B cell (primary cell): ENCODE results near the gene PLCZ1. TPM values are rescaled to one million over a fixed set of nuclear protein-coding genes. Genes with fewer than 3 reads are reported as not detected.

Experiments used
- ATAC-seq: fragments of 200-7000 bp; cut with Tn5 transposase; one replicate; pipeline ENCODE4 v1.10.0; 2021; ENCODE audit warnings: low read depth, mild to moderate bottlenecking, moderate number of reproducible peaks, moderate library complexity
- CTCF ChIA-PET: fragments of 350-600 bp; sonication (Branson Sonifier 250); formaldehyde crosslinking; loops from one replicate; lab custom pipeline; 2021; ENCODE audit warnings: antibody characterized with exemption, inconsistent platforms; lab: Charles Lee
- POLR2A ChIA-PET: fragments of 350-600 bp; sonication (Branson Sonifier 250); formaldehyde crosslinking; loops from one replicate; lab custom pipeline; 2021; ENCODE audit warnings: antibody characterized with exemption; lab: Charles Lee
- DNase-seq: peaks from one replicate; pipeline ENCODE4 v3.0.0; 2013
- H2AFZ ChIP-seq: 2 replicates; pipeline ENCODE4 v1.6.1; 2012; ENCODE audit warnings: mild to moderate bottlenecking, low read depth, low read length; ENCODE audit not compliant: insufficient read depth, poor library complexity, severe bottlenecking
- H3K27ac ChIP-seq, 2 donors: 1 replicate in 1 of 2; 2 replicates in 1 of 2; pipeline ENCODE4 v1.5.1; 2012 to 2013; ENCODE audit warnings: low read length in 2 of 2, mild to moderate bottlenecking in 2 of 2, moderate library complexity in 1 of 2
- H3K27me3 ChIP-seq, 4 experiments: fragments of 200-600 bp in 1 of 4; sonication (generic) in 1 of 4; replicated peaks in 1 of 4; 1 replicate in 2 of 4; 2 replicates in 2 of 4; pipeline versions ENCODE4 v1.6.1 to v1.7.0; 2013 to 2016; ENCODE audit warnings: low read length in 3 of 4, mild to moderate bottlenecking in 2 of 4, mixed read lengths in 1 of 4, moderate library complexity in 1 of 4; ENCODE audit not compliant: insufficient read depth in 4 of 4, control insufficient read depth in 3 of 4; ENCODE audit errors: control extremely low read depth in 1 of 4
- H3K36me3 ChIP-seq, 2 experiments: replicated peaks in 1 of 2; 1 replicate in 1 of 2; 2 replicates in 1 of 2; pipeline versions ENCODE4 v1.6.1 to v1.7.1; 2013; ENCODE audit warnings: low read length in 1 of 2; ENCODE audit not compliant: insufficient read depth in 2 of 2, control insufficient read depth in 1 of 2; ENCODE audit errors: control extremely low read depth in 1 of 2, extremely low read depth in 1 of 2
- H3K4me1 ChIP-seq, 2 donors: fragments of 200-600 bp in 1 of 2; sonication (generic) in 1 of 2; 1 replicate in 1 of 2; 2 replicates in 1 of 2; pipeline versions ENCODE4 v1.5.1 to v1.6.1; 2013 to 2017; ENCODE audit warnings: low read length in 2 of 2; ENCODE audit not compliant: control insufficient read depth in 2 of 2, insufficient read depth in 2 of 2
- H3K4me2 ChIP-seq: replicated peaks from 2 replicates; pipeline ENCODE3; 2012; ENCODE audit warnings: mild to moderate bottlenecking, low read depth, low read length; ENCODE audit not compliant: poor library complexity, severe bottlenecking
- H3K4me3 ChIP-seq, 5 experiments: fragments of 200-600 bp in 1 of 5; sonication (generic) in 1 of 5; 1 replicate in 3 of 5; 2 replicates in 2 of 5; pipeline versions ENCODE4 v1.5.1 to v1.7.0; 2011 to 2016; ENCODE audit warnings: low read length in 4 of 5, mild to moderate bottlenecking in 4 of 5, low read depth in 2 of 5, control low read depth in 1 of 5, moderate library complexity in 1 of 5; ENCODE audit not compliant: insufficient read depth in 1 of 5; ENCODE audit errors: control extremely low read depth in 1 of 5, extremely low read depth in 1 of 5
- H3K79me2 ChIP-seq: fragments of 200-600 bp; sonication (generic); one replicate; pipeline ENCODE4 v1.6.0; 2016; ENCODE audit warnings: low read length; ENCODE audit not compliant: control insufficient read depth, insufficient read depth
- H3K9ac ChIP-seq: fragments of 200-600 bp; sonication (generic); 2 replicates; pipeline ENCODE4 v1.6.1; 2017; ENCODE audit warnings: mild to moderate bottlenecking, low read length, moderate library complexity
- H3K9me3 ChIP-seq, 3 donors: one replicate each; pipeline versions ENCODE4 v1.6.1 to v1.7.1; 2013; ENCODE audit warnings: low read length in 2 of 3; ENCODE audit not compliant: control insufficient read depth in 2 of 3, insufficient read depth in 1 of 3; ENCODE audit errors: control extremely low read depth in 1 of 3
- H4K20me1 ChIP-seq: 2 replicates; pipeline ENCODE4 v1.6.0; 2012; ENCODE audit warnings: mild to moderate bottlenecking, low read length; ENCODE audit not compliant: insufficient read depth, control insufficient read depth, poor library complexity, severe bottlenecking
- H3K27ac Mint-ChIP-seq: one replicate; pipeline ENCODE4 v1.8.0; 2021; ENCODE audit warnings: mixed read lengths
- H3K27me3 Mint-ChIP-seq: one replicate; pipeline ENCODE4 v1.8.0; 2021; ENCODE audit warnings: mixed read lengths
- H3K4me1 Mint-ChIP-seq: one replicate; pipeline ENCODE4 v1.8.0; 2021; ENCODE audit warnings: mixed read lengths
- H3K4me3 Mint-ChIP-seq: one replicate; pipeline ENCODE4 v1.8.0; 2021; ENCODE audit warnings: mixed read lengths
- H3K9me3 Mint-ChIP-seq: one replicate; pipeline ENCODE4 v1.8.0; 2022; ENCODE audit warnings: mixed read lengths; ENCODE audit not compliant: insufficient read depth
- EZH2 ChIP-seq: IDR thresholded peaks from 2 replicates; pipeline ENCODE4 v1.6.1; 2012; ENCODE audit warnings: borderline replicate concordance, low read depth, mild to moderate bottlenecking, moderate library complexity, low read length; ENCODE audit not compliant: insufficient read depth, poor library complexity, severe bottlenecking
- WGBS: methylation state at CpG from one replicate; pipeline ENCODE4 v1.1.5; 2013; ENCODE audit warnings: missing lambda C conversion rate; ENCODE audit not compliant: insufficient coverage; 5-methylcytosine and 5-hydroxymethylcytosine counted together
- intact Hi-C: fragments of 100-400 bp; cut with micrococcal nuclease; formaldehyde crosslinking; loops from one replicate; pipeline ENCODE4 v1.10.0; 2022
- polyA plus RNA-seq: library from polyadenylated mRNA; depleted of rRNA; stranded (reverse); fragments of >200 nt; gene quantifications from 2 replicates; pipeline ENCODE4 v1.2.3, GENCODE V29; 2012
- total RNA-seq, 2 donors: library from RNA; stranded (reverse); fragments of 120-200 nt in 1 of 2; gene quantifications; 1 replicate in 1 of 2; 2 replicates in 1 of 2; pipeline versions ENCODE4 v1.2.3 to v1.2.4, GENCODE V29; 2013 to 2022
- TF ChIP-seq, protein P1 (sequence below): fragments of 200-600 bp; IDR thresholded peaks from one replicate; pipeline ENCODE4 v1.8.0; 2022; ENCODE audit warnings: antibody characterized with exemption, mild to moderate bottlenecking

PLCZ1 gene
- total and polyA plus RNA-seq, 2 donors (not counting 1 experiment from before 2014, with no cell fraction given) = not detected

DNA sequence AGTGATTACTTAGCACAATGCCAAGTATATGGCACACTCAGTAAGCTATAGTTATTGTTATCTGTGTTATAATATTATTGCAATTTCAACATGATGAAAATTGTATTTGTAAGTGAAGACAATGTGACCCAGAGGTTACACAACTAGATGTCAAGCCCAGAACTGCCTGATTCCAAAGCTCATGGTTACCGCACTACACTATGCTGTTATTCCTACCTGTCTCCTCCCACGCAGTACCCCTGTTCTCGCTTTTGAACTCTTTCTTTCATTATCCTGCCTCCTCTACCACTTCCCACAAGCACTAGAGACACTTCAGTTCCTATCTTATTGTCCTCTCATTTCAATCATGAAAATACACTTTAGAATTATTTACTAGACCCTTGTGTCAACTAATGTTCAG lies 93.2 kb downstream of the PLCZ1 start:
- TF ChIP-seq, protein P1, sequence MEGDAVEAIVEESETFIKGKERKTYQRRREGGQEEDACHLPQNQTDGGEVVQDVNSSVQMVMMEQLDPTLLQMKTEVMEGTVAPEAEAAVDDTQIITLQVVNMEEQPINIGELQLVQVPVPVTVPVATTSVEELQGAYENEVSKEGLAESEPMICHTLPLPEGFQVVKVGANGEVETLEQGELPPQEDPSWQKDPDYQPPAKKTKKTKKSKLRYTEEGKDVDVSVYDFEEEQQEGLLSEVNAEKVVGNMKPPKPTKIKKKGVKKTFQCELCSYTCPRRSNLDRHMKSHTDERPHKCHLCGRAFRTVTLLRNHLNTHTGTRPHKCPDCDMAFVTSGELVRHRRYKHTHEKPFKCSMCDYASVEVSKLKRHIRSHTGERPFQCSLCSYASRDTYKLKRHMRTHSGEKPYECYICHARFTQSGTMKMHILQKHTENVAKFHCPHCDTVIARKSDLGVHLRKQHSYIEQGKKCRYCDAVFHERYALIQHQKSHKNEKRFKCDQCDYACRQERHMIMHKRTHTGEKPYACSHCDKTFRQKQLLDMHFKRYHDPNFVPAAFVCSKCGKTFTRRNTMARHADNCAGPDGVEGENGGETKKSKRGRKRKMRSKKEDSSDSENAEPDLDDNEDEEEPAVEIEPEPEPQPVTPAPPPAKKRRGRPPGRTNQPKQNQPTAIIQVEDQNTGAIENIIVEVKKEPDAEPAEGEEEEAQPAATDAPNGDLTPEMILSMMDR = no peak
- no peak for TF ChIP-seq EZH2
- H3K9me3 ChIP-seq = no peaks in the 10 kb centered on the region
- ChIA-PET POLR2A (no interaction called here), CTCF (no interaction called here)
- H3K4me3 ChIP-seq = no peak overlapping the region
- H3K4me2 ChIP-seq = no peak overlapping the region
- WGBS = 88% methylated on average over 3 of the region's 3 CpGs
- no peak overlapping the region for H2AFZ ChIP-seq
- intact Hi-C loops = no loop called here
- no peaks in the 10 kb centered on the region for H3K36me3 ChIP-seq
- no peak overlapping the region for H3K27ac ChIP-seq
- H3K27me3 ChIP-seq = no peaks in the 10 kb centered on the region
- ATAC-seq (no peak), DNase-seq (no peak)
- no peaks in the 10 kb centered on the region for H3K27me3 Mint-ChIP-seq
- H3K9ac ChIP-seq = no peak overlapping the region
- H3K79me2 ChIP-seq = no peaks in the 10 kb centered on the region
- no peaks in the 10 kb centered on the region for H3K4me1 Mint-ChIP-seq
- H3K27ac Mint-ChIP-seq = no peak overlapping the region
- peaks cover 3% of the 10 kb centered on the region for H3K9me3 Mint-ChIP-seq
- no peaks in the 10 kb centered on the region for H3K4me1 ChIP-seq
- H3K4me3 Mint-ChIP-seq = no peak overlapping the region
- H4K20me1 ChIP-seq = no peaks in the 10 kb centered on the region

DNA sequence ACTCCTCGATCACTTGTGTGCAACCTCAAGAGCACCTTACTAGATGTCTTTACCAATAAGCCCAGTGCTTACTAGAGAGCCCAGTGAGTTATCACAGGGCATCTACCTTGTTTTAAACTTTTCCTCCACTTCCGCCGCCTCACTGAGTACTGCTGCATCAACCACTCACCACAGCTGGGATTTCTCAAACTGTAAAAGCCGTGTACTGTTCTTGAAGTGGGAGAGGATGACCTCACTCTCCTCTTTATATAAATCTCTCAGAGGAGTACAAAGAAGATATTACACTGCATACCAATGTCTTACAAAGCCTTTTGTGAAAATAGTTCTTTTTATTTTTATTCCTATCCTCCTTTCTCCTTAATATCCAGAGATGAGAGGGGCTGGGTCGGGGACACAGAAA lies 94.1 kb downstream of the PLCZ1 start:
- Histone ChIP-seq H3K27ac (no peak overlapping the region), H3K4me2 (no peak overlapping the region), H3K27me3 (no peaks in the 10 kb centered on the region), H3K4me1 (no peaks in the 10 kb centered on the region), H3K79me2 (no peaks in the 10 kb centered on the region), H3K9me3 (no peaks in the 10 kb centered on the region), H4K20me1 (no peaks in the 10 kb centered on the region), H3K36me3 (no peaks in the 10 kb centered on the region), H2AFZ (no peak overlapping the region), H3K9ac (no peak overlapping the region), H3K4me3 (no peak overlapping the region)
- no peak for TF ChIP-seq EZH2
- TF ChIP-seq, protein P1 = no peak
- H3K4me1 Mint-ChIP-seq = no peaks in the 10 kb centered on the region
- H3K9me3 Mint-ChIP-seq = peaks cover 3% of the 10 kb centered on the region
- H3K27ac Mint-ChIP-seq = no peak overlapping the region
- no peak for ATAC-seq
- no peak for DNase-seq
- ChIA-PET POLR2A (no interaction called here), CTCF (no interaction called here)
- WGBS = 83% methylated on average over 1 of the region's 5 CpGs
- H3K4me3 Mint-ChIP-seq = no peak overlapping the region
- H3K27me3 Mint-ChIP-seq = no peaks in the 10 kb centered on the region
- intact Hi-C loops = no loop called here
